Keratinocyte (primary cell): ENCODE measurements around the gene CUL1. TPM values are rescaled to one million over a fixed set of nuclear protein-coding genes. Genes with fewer than 3 reads are reported as not detected.

ENCODE experiments used
- DNase-seq: peaks from one replicate; pipeline ENCODE4 v3.0.0-alpha.2; 2011; ENCODE audit warnings: low read depth, missing footprints, low spot score
- FAIRE-seq: peaks from 2 replicates; lab custom pipeline; 2011; peaks lifted over from hg19 to GRCh38; lab: Jason Lieb, UNC
- H2AFZ ChIP-seq: 2 replicates; pipeline ENCODE4 v1.6.0; 2012; ENCODE audit warnings: low read length, control low read depth, inconsistent platforms; ENCODE audit not compliant: control insufficient read depth
- H3K27ac ChIP-seq: 2 replicates; pipeline ENCODE4 v1.5.1; 2011; ENCODE audit warnings: low read length; ENCODE audit not compliant: control insufficient read depth, insufficient read depth
- H3K27me3 ChIP-seq: 3 replicates; pipeline ENCODE4 v1.6.0; 2011; ENCODE audit warnings: low read length; ENCODE audit not compliant: control insufficient read depth, insufficient read depth; ENCODE audit errors: extremely low read depth
- H3K36me3 ChIP-seq, 2 experiments: 2 replicates in 1 of 2; 3 replicates in 1 of 2; pipeline ENCODE4 v1.5.1; 2011; ENCODE audit warnings: low read length in 2 of 2, mild to moderate bottlenecking in 1 of 2; ENCODE audit not compliant: control insufficient read depth in 2 of 2, insufficient read depth in 2 of 2; ENCODE audit errors: extremely low read depth in 1 of 2
- H3K4me1 ChIP-seq: 3 replicates; pipeline ENCODE4 v1.5.1; 2011; ENCODE audit warnings: low read length; ENCODE audit not compliant: control insufficient read depth, insufficient read depth; ENCODE audit errors: extremely low read depth
- H3K4me2 ChIP-seq: 3 replicates; pipeline ENCODE4 v1.6.0; 2011; ENCODE audit warnings: low read depth, low read length; ENCODE audit not compliant: control insufficient read depth, insufficient read depth; ENCODE audit errors: extremely low read depth
- H3K4me3 ChIP-seq, 3 experiments: fragments of 200-600 bp in 1 of 3; sonication (generic) in 1 of 3; 2 replicates in 2 of 3; 3 replicates in 1 of 3; pipeline ENCODE4 v1.5.1; 2011 to 2016; ENCODE audit warnings: low read length in 3 of 3, mild to moderate bottlenecking in 3 of 3, control low read depth in 2 of 3, inconsistent platforms in 1 of 3, low read depth in 1 of 3, mixed read lengths in 1 of 3, mixed run types in 1 of 3, moderate library complexity in 1 of 3; ENCODE audit not compliant: control insufficient read depth in 2 of 3, insufficient read depth in 2 of 3; ENCODE audit errors: extremely low read depth in 1 of 3
- H3K79me2 ChIP-seq: 2 replicates; pipeline ENCODE4 v1.6.0; 2012; ENCODE audit warnings: low read length; ENCODE audit not compliant: control insufficient read depth, insufficient read depth
- H3K9ac ChIP-seq: 3 replicates; pipeline ENCODE4 v1.6.0; 2011; ENCODE audit warnings: low read length; ENCODE audit not compliant: control insufficient read depth, insufficient read depth; ENCODE audit errors: extremely low read depth
- H3K9me1 ChIP-seq: 3 replicates; pipeline ENCODE4 v1.6.0; 2011; ENCODE audit warnings: low read length; ENCODE audit not compliant: control insufficient read depth, insufficient read depth; ENCODE audit errors: extremely low read depth
- H3K9me3 ChIP-seq: 2 replicates; pipeline ENCODE4 v1.5.1; 2012; ENCODE audit warnings: low read depth, low read length; ENCODE audit not compliant: control insufficient read depth
- H4K20me1 ChIP-seq: 3 replicates; pipeline ENCODE4 v1.6.0; 2011; ENCODE audit warnings: low read length; ENCODE audit not compliant: control insufficient read depth, insufficient read depth; ENCODE audit errors: extremely low read depth
- EZH2 ChIP-seq: IDR thresholded peaks from one replicate; pipeline ENCODE4 v1.6.1; 2012; ENCODE audit warnings: inconsistent platforms, mild to moderate bottlenecking, low read length, moderate library complexity
- dilution Hi-C: fragments of 300-500 bp; cut with MboI; formaldehyde crosslinking; loops from one replicate; pipeline ENCODE4 v1.7.0; 2020; ENCODE audit warnings: low sequenced_read_pairs; ENCODE audit not compliant: extremely low pct_ligation_motif_present
- polyA plus RNA-seq, 5 experiments: library from polyadenylated mRNA; depleted of rRNA in 3 of 5; stranded (reverse) in 3 of 5; stranded (forward) in 1 of 5; unstranded in 1 of 5; fragments of >200 nt; gene quantifications; 1 replicate in 1 of 5; 2 replicates in 3 of 5; 3 replicates in 1 of 5; pipeline versions ENCODE4 v1.2.1 to v1.2.3, GENCODE V29; 2011 to 2012; ENCODE audit warnings: missing spikeins in 2 of 5, low read depth in 1 of 5, low replicate concordance in 1 of 5
- TF ChIP-seq, protein P1 (sequence below), 3 experiments: IDR thresholded peaks in 1 of 3; conservative IDR thresholded peaks in 1 of 3; optimal IDR thresholded peaks in 1 of 3; 2 replicates in 2 of 3; 3 replicates in 1 of 3; pipeline versions ENCODE3 to v1.5.1; 2011; ENCODE audit warnings: low read length in 3 of 3, mild to moderate bottlenecking in 3 of 3, moderate library complexity in 2 of 3, control low read depth in 1 of 3, inconsistent platforms in 1 of 3; ENCODE audit not compliant: insufficient read depth in 2 of 3; ENCODE audit errors: extremely low read depth in 1 of 3

Gene CUL1
- polyA plus RNA-seq, 1 donor (not counting 4 experiments of a cell fraction or from before 2014, with no cell fraction given): 55.4 TPM

DNA sequence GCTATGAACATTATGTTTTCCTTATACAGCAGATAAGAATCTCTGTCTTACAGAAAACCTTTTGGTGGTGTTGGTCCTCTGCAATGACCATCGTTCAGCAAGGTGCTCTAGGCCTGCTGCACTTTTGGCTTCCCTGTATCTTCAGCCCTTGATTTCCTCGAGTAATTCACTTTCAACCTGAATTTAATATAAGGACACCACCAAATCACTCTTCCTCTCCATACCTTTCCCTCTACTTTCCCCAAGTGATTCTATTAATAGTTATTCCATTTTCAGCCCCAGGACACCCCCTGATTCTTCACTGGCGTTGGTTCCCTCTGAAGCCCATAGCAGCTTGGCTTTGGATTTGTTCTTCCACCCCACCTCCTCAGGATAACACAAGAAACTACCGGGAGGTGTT is 113.2 kb downstream of the CUL1 start:
- H3K4me1 ChIP-seq: no peaks in the 10 kb centered on the region
- peaks cover 7 to 32% of the 10 kb centered on the region in 2 experiments for H3K36me3 ChIP-seq
- no peaks in the 10 kb centered on the region for H3K27me3 ChIP-seq
- no peak overlapping the region for H3K27ac ChIP-seq
- no peaks in the 10 kb centered on the region for H4K20me1 ChIP-seq
- no peaks in the 10 kb centered on the region for H3K9me1 ChIP-seq
- H3K4me3 ChIP-seq: no peak overlapping the region
- dilution Hi-C loops: no loop called here
- no peak for DNase-seq
- no peak for FAIRE-seq
- H2AFZ ChIP-seq: no peak overlapping the region
- H3K4me2 ChIP-seq: no peak overlapping the region
- H3K9me3 ChIP-seq: no peaks in the 10 kb centered on the region
- TF ChIP-seq EZH2: no peak
- TF ChIP-seq, protein P1, sequence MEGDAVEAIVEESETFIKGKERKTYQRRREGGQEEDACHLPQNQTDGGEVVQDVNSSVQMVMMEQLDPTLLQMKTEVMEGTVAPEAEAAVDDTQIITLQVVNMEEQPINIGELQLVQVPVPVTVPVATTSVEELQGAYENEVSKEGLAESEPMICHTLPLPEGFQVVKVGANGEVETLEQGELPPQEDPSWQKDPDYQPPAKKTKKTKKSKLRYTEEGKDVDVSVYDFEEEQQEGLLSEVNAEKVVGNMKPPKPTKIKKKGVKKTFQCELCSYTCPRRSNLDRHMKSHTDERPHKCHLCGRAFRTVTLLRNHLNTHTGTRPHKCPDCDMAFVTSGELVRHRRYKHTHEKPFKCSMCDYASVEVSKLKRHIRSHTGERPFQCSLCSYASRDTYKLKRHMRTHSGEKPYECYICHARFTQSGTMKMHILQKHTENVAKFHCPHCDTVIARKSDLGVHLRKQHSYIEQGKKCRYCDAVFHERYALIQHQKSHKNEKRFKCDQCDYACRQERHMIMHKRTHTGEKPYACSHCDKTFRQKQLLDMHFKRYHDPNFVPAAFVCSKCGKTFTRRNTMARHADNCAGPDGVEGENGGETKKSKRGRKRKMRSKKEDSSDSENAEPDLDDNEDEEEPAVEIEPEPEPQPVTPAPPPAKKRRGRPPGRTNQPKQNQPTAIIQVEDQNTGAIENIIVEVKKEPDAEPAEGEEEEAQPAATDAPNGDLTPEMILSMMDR (optimal IDR thresholded peaks at IDR 0.05 in 1 of 3, IDR thresholded peaks at IDR 0.05 in 1 of 3, conservative IDR thresholded peaks at IDR 0.05 in 1 of 3; ENCODE audit: extremely low read depth in 1 of 3, insufficient read depth in 2 of 3, low read length in 3 of 3): no peak
- no peaks in the 10 kb centered on the region for H3K79me2 ChIP-seq
- H3K9ac ChIP-seq: no peak overlapping the region

DNA sequence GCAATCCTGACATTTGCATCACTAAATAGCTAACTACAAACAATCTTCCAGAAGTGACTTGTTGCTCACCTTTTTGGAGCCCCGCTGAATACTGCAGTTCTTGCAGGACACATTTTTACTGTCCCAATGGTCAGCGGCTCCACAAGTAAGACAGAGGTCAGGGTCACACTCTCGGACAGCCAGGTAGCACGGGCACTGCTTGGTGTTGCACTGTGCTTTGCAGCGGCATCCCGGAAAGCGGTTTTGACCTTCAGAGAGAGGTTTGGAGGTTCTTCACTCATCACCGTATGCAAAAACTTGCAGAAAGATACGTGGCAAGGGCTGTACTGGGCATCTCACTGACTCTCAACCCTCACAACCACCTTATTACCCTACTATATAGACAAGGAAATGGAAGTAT is 115.2 kb downstream of the CUL1 start:
- H3K79me2 ChIP-seq: no peaks in the 10 kb centered on the region
- no peaks in the 10 kb centered on the region for H3K9me3 ChIP-seq
- H3K9ac ChIP-seq: no peak overlapping the region
- no peak overlapping the region for H3K4me3 ChIP-seq
- no peak for TF ChIP-seq EZH2
- TF ChIP-seq, protein P1 (optimal IDR thresholded peaks at IDR 0.05 in 1 of 3, IDR thresholded peaks at IDR 0.05 in 1 of 3, conservative IDR thresholded peaks at IDR 0.05 in 1 of 3; ENCODE audit: extremely low read depth in 1 of 3, insufficient read depth in 2 of 3, low read length in 3 of 3): no peak
- dilution Hi-C loops: no loop called here
- no peaks in the 10 kb centered on the region for H4K20me1 ChIP-seq
- no peaks in the 10 kb centered on the region for H3K4me1 ChIP-seq
- DNase-seq (no peak), FAIRE-seq (no peak)
- H3K27me3 ChIP-seq: no peaks in the 10 kb centered on the region
- H3K27ac ChIP-seq: no peak overlapping the region
- peaks cover 7 to 21% of the 10 kb centered on the region in 2 experiments for H3K36me3 ChIP-seq
- no peak overlapping the region for H3K4me2 ChIP-seq
- no peaks in the 10 kb centered on the region for H3K9me1 ChIP-seq
- no peak overlapping the region for H2AFZ ChIP-seq
